HCT116 (cell line): ENCODE results near the gene TTLL9. TPM values are rescaled to one million over a fixed set of nuclear protein-coding genes. Genes with fewer than 3 reads are reported as not detected.

Experiments used
- ATAC-seq: fragments of 200-7000 bp; cut with Tn5 transposase; 2 replicates; pipeline ENCODE4 v1.9.1; 2020; ENCODE audit warnings: mild to moderate bottlenecking, moderate library complexity
- BruUV-seq: library from RNA; stranded (reverse); fragments of 400-500 nt; replicated peaks from 2 replicates; lab custom pipeline; 2021; lab: Mats Ljungman, UMichigan
- CTCF ChIA-PET: fragments of 300-600 bp; sonication (Branson Sonifier 250); formaldehyde crosslinking; loops from one replicate; lab custom pipeline; 2021; ENCODE audit warnings: antibody characterized with exemption; lab: Charles Lee
- POLR2A ChIA-PET: fragments of 300-600, 350-600 bp; sonication (Branson Sonifier 250); formaldehyde crosslinking; loops from one replicate; lab custom pipeline; 2021; ENCODE audit warnings: antibody characterized with exemption; lab: Charles Lee
- RAD21 ChIA-PET, 2 experiments: fragments of 300-600 bp; sonication (Branson Sonifier 250); formaldehyde crosslinking; loops; one replicate each; lab custom pipeline; 2023; ENCODE audit warnings: low total read pairs in 2 of 2; ENCODE audit not compliant: uncharacterized antibody in 2 of 2, unreplicated experiment in 2 of 2, low non-redundant PET in 1 of 2; lab: Charles Lee
- DNase-seq: peaks from one replicate; pipeline ENCODE4 v3.0.0-alpha.2; 2010; ENCODE audit warnings: low read depth, low spot score
- H2AFZ ChIP-seq: fragments of 200-600 bp; shearing (Covaris generic), sonication (generic); 2 replicates; pipeline ENCODE4 v1.6.1; 2017; ENCODE audit warnings: low read depth, mixed run types, mixed read lengths, antibody characterized with exemption, low read length; ENCODE audit not compliant: poor library complexity, severe bottlenecking
- H3K27ac ChIP-seq: 2 replicates; pipeline ENCODE4 v1.5.1; 2012; ENCODE audit warnings: low read depth, low read length
- H3K27me3 ChIP-seq: fragments of 200-600 bp; sonication (generic); 2 replicates; pipeline ENCODE4 v1.6.1; 2016; ENCODE audit warnings: mixed run types, low read length, mixed read lengths; ENCODE audit not compliant: insufficient read depth
- H3K36me3 ChIP-seq, 2 experiments: fragments of 200-500 bp in 1 of 2; fragments of 200-600 bp in 1 of 2; sonication (Bioruptor generic) in 1 of 2; sonication (generic) in 1 of 2; 2 replicates each; pipeline versions ENCODE4 v1.5.1 to v1.6.1; 2014 to 2016; ENCODE audit warnings: low read length in 2 of 2, inconsistent platforms in 1 of 2, mixed read lengths in 1 of 2, mixed run types in 1 of 2; ENCODE audit not compliant: insufficient read depth in 2 of 2, control insufficient read depth in 1 of 2
- H3K4me1 ChIP-seq, 2 experiments: fragments of 200-600 bp in 1 of 2; sonication (generic) in 1 of 2; 2 replicates each; pipeline versions ENCODE4 v1.5.1 to v1.6.1; 2012 to 2017; ENCODE audit warnings: low read length in 2 of 2, inconsistent platforms in 1 of 2, mild to moderate bottlenecking in 1 of 2, mixed read lengths in 1 of 2, mixed run types in 1 of 2, moderate library complexity in 1 of 2; ENCODE audit not compliant: insufficient read depth in 2 of 2, control insufficient read depth in 1 of 2
- H3K4me2 ChIP-seq: fragments of 200-600 bp; sonication (generic); 2 replicates; pipeline ENCODE4 v1.6.1; 2017; ENCODE audit warnings: mixed run types, low read length, mixed read lengths
- H3K4me3 ChIP-seq, 2 experiments: fragments of 200-600 bp in 1 of 2; sonication (generic) in 1 of 2; replicated peaks in 1 of 2; 2 replicates each; pipeline ENCODE4 v1.5.1; 2011 to 2016; ENCODE audit warnings: low read length in 2 of 2, control low read depth in 1 of 2, low read depth in 1 of 2, mild to moderate bottlenecking in 1 of 2, mixed read lengths in 1 of 2, mixed run types in 1 of 2
- H3K79me2 ChIP-seq: fragments of 200-600 bp; sonication (generic); 2 replicates; pipeline ENCODE4 v1.6.1; 2017; ENCODE audit warnings: mild to moderate bottlenecking, mixed run types, low read length, moderate library complexity, mixed read lengths; ENCODE audit not compliant: insufficient read depth
- H3K9ac ChIP-seq: fragments of 200-600 bp; sonication (generic); 2 replicates; pipeline ENCODE4 v1.6.1; 2016; ENCODE audit warnings: low read length, mixed read lengths
- H3K9me2 ChIP-seq: fragments of 200-600 bp; sonication (generic), shearing (Covaris generic); 2 replicates; pipeline ENCODE4 v1.6.1; 2017; ENCODE audit warnings: mixed run types, mild to moderate bottlenecking, moderate library complexity; ENCODE audit not compliant: insufficient read depth
- H3K9me3 ChIP-seq, 2 experiments: fragments of 200-500 bp in 1 of 2; fragments of 200-600 bp in 1 of 2; sonication (Bioruptor generic) in 1 of 2; sonication (generic) in 1 of 2; 2 replicates each; pipeline ENCODE4 v1.6.1; 2014 to 2017; ENCODE audit warnings: low read length in 2 of 2, mixed read lengths in 2 of 2, inconsistent platforms in 1 of 2, low read depth in 1 of 2, mild to moderate bottlenecking in 1 of 2, mixed run types in 1 of 2, moderate library complexity in 1 of 2; ENCODE audit not compliant: control insufficient read depth in 1 of 2, insufficient read depth in 1 of 2
- H4K20me1 ChIP-seq: fragments of 200-600 bp; sonication (generic), shearing (Covaris generic); 2 replicates; pipeline ENCODE4 v1.6.1; 2017; ENCODE audit warnings: mixed run types, mild to moderate bottlenecking, moderate library complexity; ENCODE audit not compliant: insufficient read depth
- CEBPB ChIP-seq: IDR thresholded peaks from 2 replicates; pipeline ENCODE4 v1.6.1; 2012; ENCODE audit warnings: low read depth
- ELF1 ChIP-seq: IDR thresholded peaks from 2 replicates; pipeline ENCODE4 v1.6.1; 2012; ENCODE audit warnings: low read depth, borderline replicate concordance
- FOSL1 ChIP-seq: IDR thresholded peaks from 2 replicates; pipeline ENCODE4 v1.6.1; 2012; ENCODE audit warnings: low read depth
- POLR2A ChIP-seq: IDR thresholded peaks from 2 replicates; pipeline ENCODE4 v1.7.0; 2011; ENCODE audit warnings: borderline replicate concordance; ENCODE audit not compliant: insufficient read depth, insufficient read length; ENCODE audit errors: extremely low read depth
- RAD21 ChIP-seq: IDR thresholded peaks from 2 replicates; pipeline ENCODE4 v1.6.1; 2012; ENCODE audit warnings: low read depth, mild to moderate bottlenecking
- YY1 ChIP-seq: IDR thresholded peaks from 2 replicates; pipeline ENCODE4 v1.6.1; 2011; ENCODE audit warnings: low read length, low read depth, moderate library complexity, mild to moderate bottlenecking; ENCODE audit not compliant: insufficient replicate concordance; ENCODE audit errors: extremely low read depth
- intact Hi-C: fragments of 100-400 bp; cut with micrococcal nuclease; formaldehyde crosslinking; loops from 2 replicates; pipeline ENCODE4 v1.10.0; 2022
- total RNA-seq: library from RNA; stranded (reverse); gene quantifications from one replicate; pipeline ENCODE4 v1.2.1, GENCODE V29; 2021; ENCODE audit not compliant: unreplicated experiment
- TF ChIP-seq, protein P1 (sequence below), 3 experiments: fragments of 200-600 bp in 1 of 3; sonication (generic) in 1 of 3; IDR thresholded peaks in 2 of 3; conservative IDR thresholded peaks in 1 of 3; 2 replicates each; pipeline ENCODE4 v1.5.1; 2012 to 2017; ENCODE audit warnings: low read depth in 2 of 3, low read length in 2 of 3, antibody characterized with exemption in 1 of 3, borderline replicate concordance in 1 of 3, control low read depth in 1 of 3, mild to moderate bottlenecking in 1 of 3, mixed read lengths in 1 of 3, mixed run types in 1 of 3, moderate library complexity in 1 of 3; ENCODE audit not compliant: insufficient read depth in 1 of 3

Gene TTLL9
- total RNA-seq, 1 experiment from 2014 or later, result not detected

GRCh38 chr20:31822421-31823330 lies 47.8 kb upstream of the TTLL9 start:
- intact Hi-C loops, result loop anchor here (1.0 to 2.0 kb wide), 4 partner anchors 24 to 830 kb away; no protein-coding TSS in a partner anchor
- CTCF ChIA-PET, result interaction anchor here (0.6 to 3.5 kb wide), 15 partner anchors 11 to 956 kb away, joined by 3 to 17 read pairs (median 4); partner anchors contain the start of genes FOXS1 and PDRG1
- H3K36me3 ChIP-seq, result no peaks in the 10 kb centered on the region
- H3K27me3 ChIP-seq, result no peaks in the 10 kb centered on the region
- no peaks in the 10 kb centered on the region for H3K9me2 ChIP-seq
- H3K4me1 ChIP-seq, result peaks cover 0 to 9% of the 10 kb centered on the region in 2 experiments; a peak in 1 of 4 replicates
- POLR2A ChIA-PET, result interaction anchor here (1.0 kb wide), 1 partner anchor 16 kb away, joined by 4 read pairs; no protein-coding TSS in a partner anchor
- H4K20me1 ChIP-seq, result no peaks in the 10 kb centered on the region
- no peak overlapping the region for H3K9ac ChIP-seq
- H3K4me2 ChIP-seq, result peak overlapping the region; percentile 62
- no peak overlapping the region; a peak in 1 of 4 replicates for H3K4me3 ChIP-seq
- ATAC-seq, result peak; percentile 92
- BruUV-seq, result no TSS peak
- no peak overlapping the region for H3K27ac ChIP-seq
- no peak for TF ChIP-seq ELF1
- TF ChIP-seq POLR2A, result no peak
- TF ChIP-seq CEBPB, result no peak
- no peak for TF ChIP-seq FOSL1
- TF ChIP-seq, protein P1, sequence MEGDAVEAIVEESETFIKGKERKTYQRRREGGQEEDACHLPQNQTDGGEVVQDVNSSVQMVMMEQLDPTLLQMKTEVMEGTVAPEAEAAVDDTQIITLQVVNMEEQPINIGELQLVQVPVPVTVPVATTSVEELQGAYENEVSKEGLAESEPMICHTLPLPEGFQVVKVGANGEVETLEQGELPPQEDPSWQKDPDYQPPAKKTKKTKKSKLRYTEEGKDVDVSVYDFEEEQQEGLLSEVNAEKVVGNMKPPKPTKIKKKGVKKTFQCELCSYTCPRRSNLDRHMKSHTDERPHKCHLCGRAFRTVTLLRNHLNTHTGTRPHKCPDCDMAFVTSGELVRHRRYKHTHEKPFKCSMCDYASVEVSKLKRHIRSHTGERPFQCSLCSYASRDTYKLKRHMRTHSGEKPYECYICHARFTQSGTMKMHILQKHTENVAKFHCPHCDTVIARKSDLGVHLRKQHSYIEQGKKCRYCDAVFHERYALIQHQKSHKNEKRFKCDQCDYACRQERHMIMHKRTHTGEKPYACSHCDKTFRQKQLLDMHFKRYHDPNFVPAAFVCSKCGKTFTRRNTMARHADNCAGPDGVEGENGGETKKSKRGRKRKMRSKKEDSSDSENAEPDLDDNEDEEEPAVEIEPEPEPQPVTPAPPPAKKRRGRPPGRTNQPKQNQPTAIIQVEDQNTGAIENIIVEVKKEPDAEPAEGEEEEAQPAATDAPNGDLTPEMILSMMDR (IDR thresholded peaks at IDR 0.05 in 2 of 3, conservative IDR thresholded peaks at IDR 0.05 in 1 of 3; ENCODE audit: borderline replicate concordance in 1 of 3, insufficient read depth in 1 of 3, low read depth in 2 of 3, low read length in 2 of 3), result peak; percentile 91 to 99 (median 95)
- peak; percentile 98 for TF ChIP-seq RAD21
- no peak for TF ChIP-seq YY1
- TF ChIP-seq, all 23 proteins: peak for 2
- RAD21 ChIA-PET, result interaction anchor here (0.7 to 1.7 kb wide), 5 partner anchors 11 to 195 kb away, joined by 3 to 6 read pairs (median 4); no protein-coding TSS in a partner anchor
- DNase-seq, result no peak
- Histone ChIP-seq H3K79me2 (no peaks in the 10 kb centered on the region), H2AFZ (no peak overlapping the region), H3K9me3 (no peaks in the 10 kb centered on the region)
